Left colon (tissue), 2 donors: ENCODE results near the gene ARMC9. TPM values are rescaled to one million over a fixed set of nuclear protein-coding genes. Genes with fewer than 3 reads are reported as not detected.
A peak's percentile ranks its signal among the peaks of the same experiment; 100 is the strongest.
"Not testable (repeated sequence)": the region's sequence is repeated elsewhere in the genome, so short reads cannot be mapped to it uniquely, and the experiment has no call there.

ENCODE experiments used
- ATAC-seq: fragments of 200-7000 bp; cut with Tn5 transposase; one replicate; pipeline ENCODE4 v1.9.1; 2020; ENCODE audit warnings: mild to moderate bottlenecking, moderate library complexity
- DNase-seq, 2 donors: peaks; one replicate each; pipeline ENCODE4 v3.0.0-alpha.2; 2020
- intact Hi-C, 2 donors: fragments of 100-400 bp; cut with DNase I in 1 of 2; cut with micrococcal nuclease in 1 of 2; formaldehyde crosslinking; loops; one replicate each; pipeline versions ENCODE4 v1.11.2 to v1.14.0; 2022; cut with DNase I, micrococcal nuclease
- total RNA-seq, 2 donors: library from RNA; stranded (reverse); fragmentation: NEBNext Ultra II Directional; extraction: Animal tissue kit (Norgen Biotek cat#: 25700); gene quantifications; one replicate each; pipeline ENCODE4 v1.2.1, GENCODE V29; 2021
- donor health status: DM: no; HTN: no; CAD: no.
- donor health status: DM: yes; HTN: yes; CAD: no.

The ARMC9 gene
- total RNA-seq, 2 donors from 2014 or later = 9.4 to 13.6 TPM

DNA sequence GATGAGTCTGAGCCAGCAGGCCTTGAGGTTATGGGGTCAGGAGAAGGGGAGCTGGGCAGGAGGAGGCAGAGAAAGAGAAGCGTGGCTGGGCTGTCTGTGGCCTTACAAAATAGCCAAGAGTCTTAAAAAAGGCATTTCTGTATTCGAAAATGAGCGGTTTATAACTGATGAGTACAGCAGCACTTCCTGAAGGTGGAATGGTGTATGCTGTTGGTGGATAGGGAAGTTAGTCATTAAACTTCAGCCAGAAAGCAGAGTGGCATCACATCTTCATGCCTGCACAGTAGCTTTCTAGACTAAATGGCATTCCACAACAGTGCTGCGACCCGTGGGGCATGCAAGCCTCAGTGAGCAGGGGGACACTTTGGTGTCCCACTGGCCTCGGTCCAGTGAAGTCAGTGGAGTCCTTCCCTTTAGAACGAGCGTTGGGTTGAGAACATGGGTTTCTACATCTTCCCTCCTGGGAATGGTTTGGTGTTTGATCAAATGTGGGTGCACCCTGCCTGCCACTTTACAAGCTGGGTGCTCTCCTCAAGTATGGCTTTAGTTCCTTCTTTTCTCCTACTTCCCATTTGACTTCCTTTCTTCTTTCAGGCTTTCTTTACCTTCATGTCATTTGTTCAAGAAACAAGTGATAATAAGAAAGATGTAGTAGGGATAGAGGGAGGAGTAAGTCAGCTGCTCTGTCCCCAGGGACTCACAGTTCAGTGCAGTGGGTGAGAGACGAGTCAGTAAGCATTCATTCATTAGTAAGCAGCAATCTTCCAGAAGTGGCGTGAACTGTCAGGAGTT lies 96.3 kb downstream of the ARMC9 start:
- no peak for ATAC-seq
- intact Hi-C loops = no loop called here
- DNase-seq = no peak

- intact Hi-C loops = no loop called here
- no peak for ATAC-seq
- DNase-seq = no peak
Measured at GRCh38 chr2:231295363-231295655, 96.9 kb downstream of the ARMC9 start.

- no peak for DNase-seq
- no peak for ATAC-seq
- intact Hi-C loops = no loop called here
Measured at GRCh38 chr2:231296401-231296974, 98.1 kb downstream of the ARMC9 start.

- intact Hi-C loops = no loop called here
Measured at GRCh38 chr2:231297108-231297908, 98.9 kb downstream of the ARMC9 start.

DNA sequence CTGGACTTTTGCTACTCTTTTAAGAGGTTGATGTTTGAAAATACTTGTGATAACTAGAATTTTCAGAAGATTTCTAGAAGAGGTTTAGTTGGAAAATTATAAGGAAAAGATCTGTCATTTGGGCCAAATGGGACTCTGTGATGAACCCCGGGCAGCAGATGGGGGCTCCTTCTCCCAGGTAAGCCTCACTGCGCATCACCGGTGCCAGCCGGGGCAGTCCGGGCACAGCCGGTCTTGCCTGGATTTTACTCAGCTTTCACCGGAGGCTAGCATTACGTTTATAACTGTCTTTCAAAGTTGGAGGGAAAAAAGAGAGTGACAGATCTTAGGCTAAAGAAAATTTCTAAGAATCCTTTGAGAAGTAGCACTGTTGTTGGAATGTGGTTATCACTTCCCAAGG lies 99.7 kb downstream of the ARMC9 start:
- no peak for DNase-seq
- no peak for ATAC-seq
- intact Hi-C loops = no loop called here

More at GRCh38 chr2:231297108-231297908, 98.9 kb downstream of the ARMC9 start:
- DNase-seq (peak; percentile 63 to 73), ATAC-seq (peak; percentile 62)

- DNase-seq (no peak), ATAC-seq (peak; percentile 62)
Measured at GRCh38 chr2:231299267-231299666, 100.8 kb downstream of the ARMC9 start.

GRCh38 chr2:231300020-231300721 lies 101.7 kb downstream of the ARMC9 start:
- DNase-seq (no peak), ATAC-seq (peak; percentile 70)
- intact Hi-C loops = no loop called here

More at GRCh38 chr2:231299267-231299666, 100.8 kb downstream of the ARMC9 start:
- intact Hi-C loops = no loop called here

DNA sequence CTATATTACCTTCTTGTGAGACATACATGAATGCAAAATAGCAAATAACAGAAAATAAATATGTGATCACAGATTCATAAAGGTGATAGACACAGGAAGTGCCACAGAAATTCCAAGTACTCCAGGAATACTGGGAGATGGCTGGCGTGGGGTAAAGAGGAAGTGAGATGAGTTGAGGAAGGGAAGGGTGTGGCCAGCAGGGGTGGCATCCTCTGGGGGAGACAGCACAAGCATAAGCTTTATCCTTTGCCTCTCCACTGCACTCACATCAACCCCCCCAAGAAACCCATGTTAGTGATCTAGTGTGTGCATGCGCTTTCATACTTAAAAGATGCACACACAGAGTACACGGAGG lies 102.3 kb downstream of the ARMC9 start:
- ATAC-seq (peak; percentile 28), DNase-seq (no peak)
- intact Hi-C loops = no loop called here

DNA sequence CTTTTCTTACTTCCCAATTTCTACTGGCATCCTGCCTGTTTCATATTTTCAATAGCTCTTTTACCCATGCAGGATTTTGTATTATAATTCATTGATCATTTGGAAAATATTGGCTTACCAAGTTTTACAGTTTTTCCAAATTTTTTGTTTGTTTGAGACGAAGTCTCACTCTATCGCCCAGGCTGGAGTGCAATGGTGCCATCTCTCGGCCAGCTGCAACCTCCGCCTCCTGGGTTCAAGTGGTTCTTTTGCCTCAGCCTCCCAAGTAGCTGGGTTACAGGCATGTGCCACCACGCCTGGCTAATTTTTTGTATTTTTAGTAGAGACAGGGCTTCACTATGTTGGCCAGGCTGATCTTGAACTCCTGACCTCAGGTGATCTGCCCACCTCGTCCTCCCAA lies 105.8 kb downstream of the ARMC9 start:
- intact Hi-C loops, DNase-seq, ATAC-seq: not testable (repeated sequence)

DNA sequence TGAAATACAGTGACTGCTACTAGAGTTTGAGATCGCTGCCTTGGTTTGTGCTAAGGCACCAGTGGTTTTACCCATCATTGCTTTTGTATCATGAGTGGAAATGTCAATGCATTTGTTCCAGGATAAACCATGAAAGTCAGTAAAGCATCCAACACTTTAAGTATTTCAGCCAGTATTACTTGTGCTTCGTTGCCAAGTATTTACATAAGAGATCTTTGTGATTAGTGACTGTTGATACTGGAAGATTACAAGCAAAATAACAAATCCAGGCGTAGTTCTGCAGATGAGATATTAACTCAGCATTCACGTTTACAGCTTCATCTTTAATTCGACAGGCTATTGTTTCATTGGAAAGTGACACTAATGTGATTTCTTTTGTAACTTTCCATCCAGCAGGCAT lies 106.8 kb downstream of the ARMC9 start:
- intact Hi-C loops = no loop called here
- DNase-seq (no peak), ATAC-seq (peak; percentile 39)

DNA sequence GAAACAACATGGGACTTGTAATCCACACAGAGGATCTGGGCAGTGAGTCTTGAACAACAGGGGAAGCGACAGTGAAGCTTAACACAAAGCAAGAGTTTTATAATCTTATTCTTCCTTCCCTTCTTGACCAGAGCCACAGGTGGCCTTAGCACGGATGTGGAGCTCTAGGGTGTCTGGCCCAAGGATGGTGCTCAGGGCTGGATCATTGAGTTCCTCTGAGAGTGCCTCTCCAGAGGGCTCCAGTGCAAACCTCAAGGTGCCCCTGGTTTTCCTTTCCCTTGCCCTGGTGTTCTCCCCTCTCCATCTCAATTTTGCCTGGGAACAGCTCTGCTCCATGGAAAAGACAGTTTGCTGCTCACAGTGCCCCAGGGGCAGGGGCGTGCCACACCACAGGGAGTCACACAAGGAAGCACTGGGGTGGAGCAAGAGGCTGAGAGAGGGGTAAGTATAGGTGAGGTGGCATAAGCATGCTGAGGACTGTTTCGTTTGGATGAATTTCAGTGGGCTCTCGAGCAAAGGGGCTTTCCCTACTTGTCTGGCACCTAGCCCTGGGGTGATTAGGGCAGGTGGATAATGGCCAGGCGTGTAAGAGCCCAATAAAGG lies 108.5 kb downstream of the ARMC9 start:
- intact Hi-C loops = no loop called here
- ATAC-seq (peak; percentile 90), DNase-seq (peak in 1 of 2 donors; percentile 50)

GRCh38 chr2:231308219-231308618 lies 109.8 kb downstream of the ARMC9 start:
- ATAC-seq (no peak), DNase-seq (no peak)
- intact Hi-C loops = no loop called here

- no peak for DNase-seq
- intact Hi-C loops = no loop called here
- no peak for ATAC-seq
Measured at GRCh38 chr2:231308631-231309428, 110.4 kb downstream of the ARMC9 start.

DNA sequence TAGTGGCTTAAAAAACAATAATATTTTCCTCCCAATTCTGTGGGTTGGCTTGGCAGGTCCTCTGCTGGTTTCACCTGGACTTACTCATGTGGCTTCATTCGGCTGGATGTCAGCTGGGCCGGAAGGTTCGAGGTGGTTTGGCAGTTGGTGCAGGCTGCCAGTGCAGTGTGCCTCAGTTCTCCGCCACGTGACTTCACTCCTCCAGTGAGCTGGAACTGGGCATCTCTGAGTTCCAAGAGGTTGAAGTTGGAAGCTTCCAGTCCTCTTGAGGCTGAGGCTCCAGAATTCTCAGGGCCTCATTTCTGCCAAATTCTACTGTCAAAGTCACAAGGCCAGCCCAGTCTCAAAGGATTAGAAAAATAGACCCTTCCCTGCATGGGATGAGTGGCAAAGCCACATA lies 113.6 kb downstream of the ARMC9 start:
- intact Hi-C loops = no loop called here
- DNase-seq (no peak), ATAC-seq (no peak)

- intact Hi-C loops = no loop called here
- no peak for ATAC-seq
Measured at GRCh38 chr2:231315896-231316295, 117.5 kb downstream of the ARMC9 start.

GRCh38 chr2:231317579-231317978 lies 119.1 kb downstream of the ARMC9 start:
- ATAC-seq = no peak
- no peak for DNase-seq
- intact Hi-C loops = no loop called here

More at GRCh38 chr2:231315896-231316295, 117.5 kb downstream of the ARMC9 start:
- no peak for DNase-seq

DNA sequence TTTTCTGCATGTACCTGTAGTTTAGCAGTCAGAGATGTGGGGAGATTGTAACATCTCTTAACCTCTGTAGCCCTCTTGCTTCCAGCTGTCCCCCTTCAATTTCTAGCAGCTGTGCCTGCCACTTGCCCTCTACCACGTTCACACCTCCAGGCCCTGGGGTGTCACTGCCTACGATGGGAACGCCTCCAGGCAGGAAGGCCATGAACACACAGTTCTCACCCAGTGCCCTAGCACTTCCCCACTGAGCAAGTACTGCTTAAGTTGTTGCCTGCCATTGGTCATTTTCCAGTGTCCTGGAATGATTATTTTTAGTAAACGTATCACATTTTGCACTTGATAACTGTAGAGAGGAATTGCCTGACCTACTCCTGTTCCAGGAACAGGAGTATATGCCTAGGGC lies 120.0 kb downstream of the ARMC9 start:
- DNase-seq (no peak), ATAC-seq (no peak)
- intact Hi-C loops = no loop called here

DNA sequence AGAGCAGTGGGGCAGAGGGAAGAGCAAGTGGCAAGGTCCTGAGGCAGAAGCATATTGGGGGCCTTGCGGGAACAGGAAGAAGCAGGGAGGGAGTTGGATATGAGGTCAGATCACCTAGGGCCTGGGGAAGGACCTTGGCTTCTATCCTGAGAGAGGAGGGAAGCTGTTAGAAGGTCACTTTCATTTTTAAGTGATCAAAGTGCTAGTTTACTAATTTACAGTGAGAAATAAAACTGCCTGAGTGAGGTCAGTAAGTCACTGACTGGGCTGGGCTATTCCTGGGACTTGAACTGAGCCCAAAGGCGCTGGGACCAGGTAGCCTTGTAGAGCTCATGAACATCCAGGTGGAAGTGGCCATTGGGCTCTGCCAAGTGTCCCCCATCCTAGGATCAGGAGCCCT lies 120.5 kb downstream of the ARMC9 start:
- DNase-seq (no peak), ATAC-seq (peak; percentile 87)
- intact Hi-C loops = no loop called here
